T-helper 2 cell (primary cell): Measurements from ENCODE around the gene CCR9.

Experiments used
- DNase-seq, 5 experiments: peaks; one replicate each; pipeline versions ENCODE4 v3.0.0 to v3.0.0-alpha.2; 2012 to 2022

The CCR9 gene

DNA sequence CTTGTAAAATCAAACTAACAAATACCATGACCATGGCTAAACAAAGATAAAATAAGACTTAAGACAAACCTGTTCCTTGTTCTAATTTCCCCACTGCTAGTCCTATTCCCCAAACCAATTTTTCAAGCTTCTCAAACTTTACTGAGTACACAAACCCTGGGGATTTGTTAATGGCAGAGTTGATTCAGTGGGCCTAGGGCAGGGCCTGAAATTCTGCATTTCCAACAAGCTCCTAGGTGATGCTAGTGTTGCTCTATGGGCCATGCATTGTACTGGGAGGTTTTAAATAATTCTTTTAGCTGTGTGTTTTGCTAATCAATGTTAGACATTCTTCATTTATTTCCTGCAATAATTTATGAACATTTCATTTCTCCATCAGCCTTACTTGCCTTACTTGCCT, 13.3 kb upstream of the CCR9 start:
- DNase-seq: no peak

DNA sequence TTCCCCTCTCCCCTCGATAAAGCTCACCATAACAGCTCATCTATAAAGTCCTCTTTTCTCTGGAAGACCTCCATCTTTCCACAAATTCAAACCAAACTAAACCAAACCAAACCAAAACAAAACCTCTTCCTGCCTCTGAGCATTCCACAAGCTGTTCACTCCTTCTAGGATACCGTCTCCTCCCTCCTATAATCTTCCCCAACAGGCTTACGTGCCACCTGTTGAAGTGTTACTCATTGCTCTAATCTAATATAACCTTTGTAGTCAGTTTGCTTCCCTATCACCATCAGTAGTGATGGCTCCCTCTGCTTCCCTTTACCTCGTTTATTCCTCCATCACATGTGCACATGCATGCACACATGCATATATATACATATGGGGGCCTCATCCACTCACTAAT, 12.7 kb upstream of the CCR9 start:
- no peak for DNase-seq

DNA sequence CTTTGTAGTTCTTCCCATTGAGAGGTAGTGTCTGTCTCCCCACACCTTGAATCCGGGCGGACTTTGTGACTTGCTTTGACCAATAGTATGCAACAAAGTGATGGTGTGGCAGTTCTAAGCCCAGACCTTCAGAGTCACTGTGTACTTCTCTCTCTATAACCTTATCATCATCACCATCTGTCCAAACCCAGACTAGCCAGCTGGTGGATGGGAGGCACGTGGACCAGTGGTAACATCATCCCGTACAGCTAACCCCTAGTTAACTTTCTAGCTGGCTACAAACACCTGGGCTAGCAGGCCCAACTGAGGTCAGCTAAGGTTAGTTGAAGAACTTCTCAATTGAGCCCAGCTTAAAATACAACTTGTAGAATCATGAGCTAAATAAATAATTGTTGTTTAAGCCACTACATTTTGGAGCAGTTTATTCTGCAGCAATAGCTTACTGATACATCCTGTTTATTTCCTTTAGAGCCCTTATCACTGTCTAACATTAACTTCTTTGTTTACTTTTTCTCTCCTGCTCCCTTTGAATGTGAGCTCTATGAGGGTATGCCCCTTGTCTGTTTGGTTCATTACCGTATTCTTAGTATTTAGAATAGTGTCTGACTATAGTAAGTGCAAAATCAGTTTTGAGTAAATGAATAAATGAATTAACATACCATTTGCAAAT, 11.5 kb upstream of the CCR9 start:
- DNase-seq: no peak

DNA sequence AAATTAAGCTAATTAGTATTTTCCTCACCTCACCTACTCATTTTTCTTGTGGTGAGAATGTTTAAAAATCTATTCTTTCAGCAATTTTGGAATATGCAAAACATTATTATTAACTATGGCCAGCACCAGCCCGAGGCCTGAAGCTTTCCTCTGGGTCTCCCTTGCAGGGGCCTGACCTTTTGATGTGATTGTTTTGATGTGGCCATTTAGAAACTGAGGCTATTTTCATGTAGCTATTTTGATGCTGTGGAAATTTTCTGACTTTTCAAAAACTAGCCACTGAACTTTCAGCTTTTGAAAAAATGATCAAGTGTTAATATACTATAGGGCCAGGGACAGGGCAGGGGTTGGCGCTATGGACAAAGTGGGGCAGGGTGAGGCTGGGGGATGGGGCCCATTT, 8.2 kb upstream of the CCR9 start:
- no peak for DNase-seq

DNA sequence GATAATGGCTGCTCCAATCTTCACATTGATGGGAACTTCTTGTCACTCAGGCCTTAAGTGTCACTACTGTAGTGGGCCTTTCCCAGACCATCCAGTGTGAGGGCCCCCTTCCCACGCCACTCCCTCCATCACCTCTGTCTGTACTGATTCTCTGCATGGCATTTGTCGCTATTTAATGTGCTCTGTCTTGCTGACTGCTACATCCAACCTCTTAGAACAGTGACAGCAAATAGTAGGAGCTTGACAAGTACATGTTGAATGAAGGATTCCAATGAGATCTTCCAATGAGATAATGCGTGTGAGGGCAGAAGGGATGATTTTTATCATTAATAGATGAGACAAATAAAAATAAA, 5.6 kb upstream of the CCR9 start:
- DNase-seq: no peak

DNA sequence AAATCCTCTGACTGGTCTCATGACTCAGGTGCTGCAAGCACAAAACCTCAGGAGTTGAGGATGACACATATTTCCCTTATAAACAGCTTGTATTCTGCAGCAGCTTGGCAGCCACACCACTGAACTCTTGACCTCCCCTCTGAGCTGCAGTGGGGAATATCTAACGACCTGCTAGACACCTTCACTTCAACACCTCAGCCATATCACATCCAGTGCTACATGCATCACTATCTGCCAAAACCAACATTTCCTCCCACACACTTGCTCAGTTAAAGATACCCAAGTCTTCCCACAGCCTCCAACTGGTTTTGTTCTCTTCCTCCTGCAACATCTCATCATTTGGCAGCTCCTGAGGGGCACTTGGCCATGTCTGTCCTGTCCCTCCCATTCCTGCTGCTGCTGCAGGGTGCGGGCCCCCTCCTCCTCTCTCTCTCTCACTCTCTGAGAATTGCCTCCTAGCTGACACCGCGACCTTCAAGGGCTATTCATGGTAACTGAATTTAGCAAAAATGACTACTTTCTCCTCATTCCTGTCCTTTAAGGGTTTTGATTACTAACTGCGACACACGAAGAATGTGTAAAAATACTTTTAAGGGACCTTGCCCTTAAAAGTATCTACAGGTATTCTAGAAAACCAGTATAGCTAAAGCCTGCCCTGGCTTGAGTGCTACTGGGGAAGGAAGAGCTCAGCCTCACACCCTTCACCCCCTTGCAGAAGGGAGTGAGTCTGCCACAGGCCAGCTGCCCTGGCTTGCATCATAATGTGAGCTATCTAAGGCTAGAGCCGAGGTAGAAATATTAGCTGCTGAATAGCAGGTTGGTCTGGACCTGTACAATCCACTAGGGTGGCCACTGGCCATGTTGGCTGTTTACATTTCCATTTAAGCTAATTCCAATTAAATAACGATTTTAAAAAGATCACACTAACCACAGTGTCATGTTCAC, 5.0 kb upstream of the CCR9 start:
- peak in 2 of 5 experiments; percentile 28 to 82 for DNase-seq

DNA sequence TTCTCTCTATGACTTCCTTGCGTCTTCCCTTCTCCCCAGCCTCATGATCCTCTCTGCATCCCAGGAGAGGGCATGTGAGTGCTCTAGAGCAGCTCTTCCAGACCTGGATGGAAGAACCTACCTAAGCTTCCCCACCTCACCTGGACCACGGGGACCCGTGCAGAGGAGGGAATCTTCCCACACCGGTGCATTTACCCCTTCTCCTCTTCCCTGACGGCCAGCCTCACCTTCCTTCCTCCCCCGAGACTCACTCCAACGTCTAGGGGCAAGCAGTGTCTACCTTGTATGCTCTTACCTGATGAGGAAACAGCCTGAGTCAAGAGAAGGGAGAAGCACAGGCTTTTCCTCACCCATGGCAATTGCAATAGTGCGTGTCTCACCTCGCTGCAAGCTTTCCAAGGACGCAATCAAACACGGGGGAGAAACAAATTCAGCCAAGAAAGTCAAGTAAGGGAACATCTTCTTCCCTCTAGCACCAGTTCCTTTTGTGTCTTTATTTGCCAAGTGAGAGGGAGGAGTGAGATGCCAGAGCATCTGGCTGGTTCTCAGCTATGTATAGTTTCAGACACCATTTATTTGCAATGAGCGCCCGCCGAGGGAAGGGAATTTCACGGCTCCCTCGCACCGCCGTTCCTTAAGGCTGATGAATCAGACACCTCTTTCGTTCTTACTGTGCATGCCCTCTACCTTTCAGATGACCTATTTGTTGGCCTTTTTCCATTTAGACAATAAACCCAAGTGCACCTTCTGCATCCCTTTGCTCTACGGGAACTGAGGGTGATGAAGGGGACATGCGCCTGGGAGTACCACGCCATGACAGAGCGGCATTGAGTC, 1.8 kb upstream of the CCR9 start:
- DNase-seq: no peak

DNA sequence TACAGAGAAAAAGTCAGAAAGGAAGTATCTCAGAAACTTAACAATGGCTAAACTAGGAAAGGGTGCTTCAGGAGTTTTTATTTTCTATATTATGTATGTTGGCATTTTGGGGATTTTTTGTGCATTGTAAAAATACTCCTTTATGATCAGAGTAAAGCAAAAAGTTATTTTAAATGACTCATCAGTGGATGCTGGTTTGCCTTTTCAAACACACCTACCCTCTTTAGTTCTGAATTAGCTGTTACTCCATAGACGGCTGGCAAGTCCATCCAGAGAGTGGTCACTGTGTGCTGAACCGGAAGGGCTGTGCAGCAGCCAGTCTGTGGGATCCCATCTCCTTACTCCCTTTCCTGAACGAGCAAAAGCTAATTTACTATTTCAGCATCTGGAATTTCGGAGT, 942 bp downstream of the CCR9 start:
- DNase-seq: no peak

DNA sequence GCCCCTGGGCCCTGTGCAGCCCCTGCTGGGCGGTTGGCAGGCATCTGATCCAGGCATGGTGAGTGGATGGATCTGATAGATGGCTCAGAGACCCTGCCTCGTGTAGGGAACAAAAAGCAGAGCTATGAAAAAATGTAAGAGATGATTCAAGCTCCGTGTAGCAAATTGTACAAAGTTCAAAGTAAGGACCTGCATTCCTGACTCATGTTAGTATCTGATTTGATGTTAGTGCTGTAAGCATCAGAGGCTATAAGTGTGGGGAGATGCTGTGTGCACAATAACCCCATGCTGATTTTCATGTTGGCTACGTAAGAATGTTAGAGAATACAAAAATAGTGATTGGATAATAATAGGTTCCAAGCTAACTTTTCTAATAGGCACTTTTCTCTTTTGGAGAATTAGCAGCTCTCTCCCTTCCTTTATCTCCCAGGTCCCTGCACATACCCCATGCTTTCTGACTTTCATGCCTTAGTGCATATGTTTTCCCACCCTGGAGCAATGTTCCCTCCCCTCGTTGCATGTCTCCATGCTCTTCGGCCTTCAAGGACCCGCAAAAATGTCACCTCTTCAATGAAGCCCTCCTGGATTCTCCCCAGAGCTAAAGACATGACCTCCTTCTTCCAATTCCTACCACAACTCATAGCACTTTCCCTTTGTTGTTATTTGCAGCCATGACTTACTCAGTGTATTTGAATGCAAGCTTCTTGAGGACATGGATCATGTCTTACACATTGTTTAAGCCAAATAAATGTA, 1.6 kb downstream of the CCR9 start:
- no peak for DNase-seq

DNA sequence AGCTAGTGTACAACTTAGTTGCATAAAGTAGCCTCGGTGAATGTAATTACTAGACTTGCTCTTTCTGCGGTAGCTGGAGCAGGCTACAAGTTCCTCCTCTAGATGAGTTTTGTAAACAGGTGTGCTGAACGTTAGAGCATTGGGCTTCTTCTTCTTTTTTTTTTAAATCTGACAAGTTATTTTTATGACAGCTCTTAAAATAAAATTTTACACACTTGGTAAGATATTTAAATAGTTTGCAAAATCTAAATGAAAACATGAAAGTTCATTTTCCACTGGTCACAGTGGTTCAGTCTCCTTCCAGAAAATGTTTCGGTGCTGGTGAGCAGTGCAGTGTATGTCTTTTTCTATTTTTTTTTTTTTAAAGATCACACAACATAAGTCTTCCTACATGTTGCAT, 3.0 kb downstream of the CCR9 start:
- DNase-seq: no peak

DNA sequence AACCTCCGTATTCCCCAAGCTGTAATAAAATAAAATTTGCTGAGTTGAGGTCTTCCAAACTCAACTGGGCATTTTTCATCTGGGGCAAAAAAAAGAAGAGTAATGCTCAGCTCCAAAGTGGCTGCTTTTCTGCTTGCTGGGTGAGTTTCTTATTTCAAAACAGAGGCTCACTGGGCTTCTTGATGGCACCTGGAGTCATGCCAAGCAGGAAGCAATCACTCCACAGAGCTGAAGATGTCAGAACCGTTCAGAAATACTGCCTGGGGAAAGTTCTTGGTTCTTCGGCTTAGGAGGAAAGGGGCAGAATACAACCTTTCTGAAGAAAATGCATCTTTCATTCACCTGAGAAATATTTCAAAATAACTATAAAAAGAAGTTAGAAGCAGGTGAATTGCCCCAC, 4.1 kb downstream of the CCR9 start:
- no peak for DNase-seq

DNA sequence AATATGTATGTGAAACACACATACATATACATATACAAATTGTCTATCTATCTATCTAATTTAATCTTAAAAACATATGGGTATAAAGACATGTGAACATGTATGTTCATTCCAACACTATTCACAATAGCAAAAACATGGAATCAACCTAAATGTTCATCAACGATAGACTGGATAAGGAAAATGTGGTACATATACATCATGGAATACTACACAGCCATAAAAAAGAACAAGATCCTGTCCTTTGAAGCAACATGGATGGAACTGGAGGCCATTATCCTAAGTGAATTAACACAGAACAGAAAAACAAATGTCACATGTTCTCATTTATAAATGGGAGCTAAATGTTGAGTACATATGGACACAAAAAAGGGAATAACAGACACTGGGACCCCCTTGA, 5.8 kb downstream of the CCR9 start:
- DNase-seq: no peak

DNA sequence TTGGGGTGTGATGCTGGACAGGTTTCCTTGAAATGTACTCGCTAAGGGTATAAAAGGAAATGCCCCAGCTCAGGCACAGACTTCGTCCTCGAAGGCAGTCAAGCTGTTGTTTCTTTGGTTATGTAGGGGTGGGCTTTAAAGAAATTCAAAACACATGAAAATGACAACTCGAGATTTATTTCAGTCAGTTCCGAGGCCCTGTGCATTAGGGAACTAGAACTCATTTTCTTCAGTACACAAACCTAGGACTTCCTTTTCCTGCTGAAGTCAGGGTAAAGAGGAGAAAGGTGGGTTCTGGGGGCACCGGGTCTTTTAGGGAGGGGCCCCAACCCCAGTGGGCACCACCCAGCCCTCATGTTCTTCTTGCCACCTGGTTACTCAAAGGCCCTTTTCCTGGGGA, 7.7 kb downstream of the CCR9 start:
- no peak for DNase-seq

DNA sequence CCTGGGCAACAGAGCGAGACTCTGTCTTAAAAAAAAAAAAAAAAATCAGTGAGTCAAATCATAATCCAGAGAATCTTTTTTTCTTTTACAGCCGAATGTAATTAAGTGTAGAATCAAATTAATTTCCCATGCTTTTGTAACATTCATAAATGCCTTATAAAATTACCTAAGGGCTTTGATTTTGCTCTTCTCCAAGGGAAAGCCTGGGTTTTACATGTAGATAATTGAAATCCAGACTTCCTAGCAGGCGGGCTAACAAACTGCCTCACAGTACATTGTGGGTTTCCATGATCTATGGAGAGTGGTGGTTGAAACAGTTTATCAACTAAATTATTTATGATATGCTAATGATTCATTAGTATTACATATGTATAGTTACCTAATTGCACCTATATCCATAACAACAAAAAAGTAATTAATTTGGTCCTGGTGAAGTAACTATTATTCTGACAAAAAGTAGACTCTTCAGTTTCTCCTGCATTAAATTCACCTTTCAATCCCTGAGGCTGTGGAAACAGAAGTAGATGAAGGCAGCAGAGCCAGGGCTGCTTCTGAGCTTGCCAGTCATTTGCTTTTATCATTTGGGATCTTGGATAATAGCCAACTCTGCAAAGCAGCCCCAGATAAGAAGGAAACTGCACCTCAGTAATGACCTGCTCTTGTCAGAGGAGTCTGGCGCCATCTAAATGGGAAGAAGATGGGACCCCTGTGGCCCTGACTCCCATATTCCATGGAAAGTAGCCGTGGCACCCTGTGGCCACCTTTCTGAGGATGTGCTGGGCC, 9.5 kb downstream of the CCR9 start:
- DNase-seq: no peak

DNA sequence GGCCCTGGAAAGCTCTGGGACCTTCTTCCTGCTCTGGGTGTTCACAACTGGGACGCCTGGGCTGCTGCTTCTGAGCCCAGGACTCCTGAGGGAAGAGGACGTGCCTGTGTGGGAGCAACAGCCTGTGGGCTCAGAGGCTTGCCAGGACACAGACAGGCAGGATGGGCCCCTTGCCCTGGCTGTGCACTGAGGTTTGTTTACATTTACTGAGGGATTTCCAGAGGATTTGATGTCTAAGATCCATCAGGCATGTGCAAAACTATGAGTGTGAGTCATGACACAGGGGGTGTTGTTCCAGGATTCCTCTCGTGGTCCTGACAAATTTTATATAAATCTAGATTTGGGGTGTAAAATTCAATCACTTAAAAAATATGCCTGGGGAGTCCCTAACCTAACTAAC, 10.6 kb downstream of the CCR9 start:
- DNase-seq: no peak

DNA sequence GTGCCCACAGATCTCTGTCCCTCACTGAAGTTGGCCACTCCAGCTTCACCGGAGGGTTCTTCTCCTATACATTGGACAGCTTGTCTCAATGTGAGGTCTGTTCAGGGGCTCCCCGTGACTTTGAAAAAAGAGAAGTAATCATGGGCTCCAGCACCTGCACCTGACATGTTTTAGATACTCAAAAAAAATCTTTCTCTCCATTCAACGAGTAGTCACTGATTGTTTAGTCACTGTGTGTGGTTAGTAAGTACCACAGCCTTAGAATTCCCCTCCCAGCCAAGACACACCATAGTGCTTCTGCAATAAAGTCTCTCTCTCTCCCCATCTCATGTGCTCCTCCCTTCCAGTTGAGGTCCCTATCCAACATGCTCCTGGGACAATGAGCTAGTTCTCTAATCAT, 18.6 kb downstream of the CCR9 start:
- no peak for DNase-seq

DNA sequence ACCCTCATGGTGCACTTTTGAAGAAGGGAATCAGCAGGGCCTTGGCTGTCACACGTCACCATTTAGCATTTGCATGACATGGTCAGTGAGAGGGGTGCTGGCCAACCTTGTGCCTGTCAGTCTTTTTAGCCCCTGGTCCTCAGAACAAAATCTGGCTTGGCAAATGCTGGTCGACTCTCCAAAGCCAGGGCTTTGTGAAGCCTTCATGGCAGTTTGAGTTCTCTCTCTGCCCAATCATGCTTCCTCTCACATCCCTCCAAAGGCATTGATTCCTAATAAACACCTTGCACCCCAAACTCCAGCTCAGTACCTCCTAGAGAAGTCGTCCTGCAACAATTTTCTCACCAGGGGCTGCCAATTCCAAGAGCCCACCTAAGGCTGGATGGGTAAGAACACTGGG, 19.4 kb downstream of the CCR9 start:
- no peak for DNase-seq

DNA sequence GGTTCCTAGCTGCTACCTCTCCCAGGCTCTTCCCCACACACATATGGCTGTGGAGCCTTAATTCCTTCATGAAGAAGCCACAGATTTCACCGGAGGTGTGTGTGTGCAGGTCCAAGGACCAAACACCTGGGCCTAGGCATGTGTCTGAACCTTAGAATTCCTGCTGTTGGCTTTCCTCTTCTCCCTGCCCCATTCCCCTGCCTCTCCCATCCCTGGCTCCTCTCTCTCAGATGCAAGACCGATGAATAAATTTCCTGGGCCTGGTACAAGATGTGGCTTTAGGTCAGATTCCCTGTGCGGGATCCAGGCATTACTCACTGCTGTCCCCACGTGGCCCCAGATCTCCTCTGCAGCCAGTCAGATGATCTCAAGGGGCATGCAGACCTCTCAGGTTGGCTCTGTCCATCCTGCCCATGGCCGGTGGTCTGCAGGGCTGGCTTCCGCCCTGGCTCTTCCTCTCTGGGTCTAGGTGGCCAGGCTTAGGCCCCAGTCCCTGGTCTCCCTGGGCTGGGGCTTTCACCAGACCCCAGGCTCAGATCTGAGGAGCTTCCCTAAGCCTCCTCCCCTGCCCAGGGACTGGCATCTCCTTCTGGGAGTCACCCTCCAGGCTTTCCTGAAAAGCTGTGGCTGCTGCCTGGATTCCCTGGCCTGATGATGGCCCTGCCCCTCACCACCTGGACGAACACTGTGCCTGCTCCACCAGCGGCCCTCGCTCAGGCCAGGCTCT, 20.5 kb downstream of the CCR9 start:
- DNase-seq: no peak

DNA sequence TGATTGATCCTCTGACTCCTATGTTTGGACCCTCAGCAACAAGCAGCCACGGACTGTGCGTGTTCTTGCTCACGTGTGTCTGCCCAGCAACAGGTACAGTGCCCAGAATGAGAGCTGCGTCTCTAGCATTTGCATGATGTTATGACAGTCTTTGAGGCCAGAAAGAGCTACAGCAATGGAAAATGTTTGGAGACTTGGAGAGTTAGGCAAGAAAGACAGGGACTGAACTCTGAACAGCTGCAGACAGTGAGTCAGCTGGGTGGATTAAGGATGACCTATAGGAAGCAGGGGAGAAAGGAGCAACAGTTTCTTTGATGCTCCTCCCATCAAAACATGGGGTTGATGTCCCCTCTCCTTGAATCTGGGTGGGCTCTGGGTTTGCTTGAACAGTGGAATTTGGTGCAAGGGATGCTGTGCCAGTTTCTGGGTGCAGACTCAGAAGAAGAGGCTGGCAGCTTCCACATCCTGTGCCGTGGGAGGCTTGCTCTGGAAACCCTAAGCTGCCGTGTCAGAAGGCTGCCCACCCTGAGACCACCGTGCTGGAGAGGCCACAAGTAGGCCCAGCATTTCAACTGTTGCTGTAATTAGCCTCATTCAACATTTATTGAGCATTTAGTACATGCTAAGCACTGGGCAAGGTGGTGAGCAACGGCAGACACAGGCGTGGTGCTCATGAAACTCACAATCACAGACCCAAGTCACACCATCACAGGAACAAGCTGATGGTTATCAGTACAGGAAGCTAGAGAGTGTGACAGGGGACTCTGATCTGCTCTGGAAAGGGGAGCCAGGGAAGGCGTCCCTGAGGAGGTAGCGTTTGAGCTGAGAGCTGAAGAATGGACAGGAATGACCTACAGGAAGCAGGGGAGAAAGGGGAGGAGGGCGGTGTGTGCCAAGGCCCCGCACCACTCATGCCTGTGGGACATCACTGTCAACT, 21.7 kb downstream of the CCR9 start:
- peak in 2 of 5 experiments; percentile 34 to 82 for DNase-seq

DNA sequence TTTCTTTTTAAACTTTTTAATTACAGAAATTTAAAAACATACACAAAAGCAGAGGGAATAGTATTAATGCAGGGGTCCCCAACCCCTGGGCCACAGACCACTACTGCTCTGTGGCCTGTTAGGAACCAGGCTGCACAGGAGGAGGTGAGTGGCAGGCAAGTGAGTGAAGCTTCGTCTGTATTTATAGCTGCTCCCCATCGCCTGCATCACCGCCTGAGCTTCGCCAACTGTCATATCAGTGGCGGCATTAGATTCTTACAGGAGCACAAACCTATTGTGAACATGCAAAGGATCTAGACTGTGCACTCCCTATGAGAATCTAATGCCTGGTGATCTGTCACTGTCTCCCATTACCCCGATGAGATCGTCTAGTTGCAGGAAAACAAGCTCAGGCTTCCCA, 22.4 kb downstream of the CCR9 start:
- DNase-seq: no peak
